Bronchial epithelial cell (primary cell): ENCODE results near the gene COL23A1. TPM values are rescaled to one million over a fixed set of nuclear protein-coding genes. Genes with fewer than 3 reads are reported as not detected.

Experiments used
- DNase-seq: peaks from one replicate; pipeline ENCODE4 v3.0.0-alpha.2; 2010; ENCODE audit warnings: low read depth
- FAIRE-seq: peaks from 2 replicates; lab custom pipeline; 2011; peaks lifted over from hg19 to GRCh38; lab: Jason Lieb, UNC
- H3K27me3 ChIP-seq: 2 replicates; pipeline ENCODE4 v1.5.1; 2011; ENCODE audit warnings: low read length; ENCODE audit not compliant: control insufficient read depth, insufficient read depth
- H3K36me3 ChIP-seq: 2 replicates; pipeline ENCODE4 v1.5.1; 2011; ENCODE audit warnings: low read length; ENCODE audit not compliant: control insufficient read depth, insufficient read depth
- H3K4me3 ChIP-seq: 2 replicates; pipeline ENCODE4 v1.5.1; 2011; ENCODE audit warnings: mild to moderate bottlenecking, low read depth, low read length, control low read depth
- total RNA-seq: library from RNA; depleted of rRNA; stranded (reverse); fragments of >200 nt; gene quantifications from 2 replicates; pipeline ENCODE4 v1.2.1, GENCODE V29; 2014
- TF ChIP-seq, protein P1 (sequence below): IDR thresholded peaks from 2 replicates; pipeline ENCODE4 v1.5.1; 2011; ENCODE audit warnings: mild to moderate bottlenecking, moderate library complexity, low read length, control low read depth, inconsistent platforms; ENCODE audit not compliant: insufficient read depth, severe bottlenecking

COL23A1 gene
- total RNA-seq, 1 donor from 2014 or later: 0.26 TPM

DNA sequence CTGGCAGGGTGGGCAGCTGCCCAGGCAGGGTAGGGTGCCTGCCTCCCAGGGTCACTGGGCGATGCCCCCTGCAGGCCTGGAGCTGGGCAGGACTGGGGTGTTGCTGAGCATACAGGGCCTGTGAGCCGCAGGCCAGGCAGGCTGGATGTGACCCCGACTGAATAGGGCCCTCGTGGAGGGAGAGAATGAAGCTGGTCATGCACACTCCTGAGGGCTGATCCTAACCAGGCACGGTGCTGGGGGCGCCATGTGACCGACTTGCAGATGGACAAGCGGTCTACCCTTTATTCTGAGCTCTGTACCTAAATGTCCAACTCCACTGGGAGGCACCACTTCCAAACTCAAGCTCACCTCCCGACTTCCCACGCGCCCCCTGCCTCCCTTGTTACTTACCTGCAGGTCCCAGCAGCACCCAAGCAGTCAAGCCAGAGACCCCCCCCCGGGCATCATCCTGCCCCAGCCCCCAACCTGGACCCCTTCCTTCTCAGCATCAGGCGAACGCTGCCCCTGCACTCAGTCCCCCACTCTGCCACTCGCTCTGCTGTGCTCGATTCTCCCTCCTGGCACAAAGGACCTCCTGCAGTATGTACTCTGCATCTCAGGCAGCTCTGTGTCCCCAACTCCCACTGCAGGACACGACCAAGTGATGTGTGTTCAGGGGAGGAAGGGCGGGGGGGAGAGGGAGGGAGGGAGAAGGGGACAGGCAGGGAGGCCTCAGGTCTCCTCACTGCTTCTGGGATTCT, 280.8 kb downstream of the COL23A1 start:
- no peak for FAIRE-seq
- no peak overlapping the region for H3K4me3 ChIP-seq
- no peaks in the 10 kb centered on the region for H3K36me3 ChIP-seq
- no peaks in the 10 kb centered on the region for H3K27me3 ChIP-seq
- TF ChIP-seq, protein P1, sequence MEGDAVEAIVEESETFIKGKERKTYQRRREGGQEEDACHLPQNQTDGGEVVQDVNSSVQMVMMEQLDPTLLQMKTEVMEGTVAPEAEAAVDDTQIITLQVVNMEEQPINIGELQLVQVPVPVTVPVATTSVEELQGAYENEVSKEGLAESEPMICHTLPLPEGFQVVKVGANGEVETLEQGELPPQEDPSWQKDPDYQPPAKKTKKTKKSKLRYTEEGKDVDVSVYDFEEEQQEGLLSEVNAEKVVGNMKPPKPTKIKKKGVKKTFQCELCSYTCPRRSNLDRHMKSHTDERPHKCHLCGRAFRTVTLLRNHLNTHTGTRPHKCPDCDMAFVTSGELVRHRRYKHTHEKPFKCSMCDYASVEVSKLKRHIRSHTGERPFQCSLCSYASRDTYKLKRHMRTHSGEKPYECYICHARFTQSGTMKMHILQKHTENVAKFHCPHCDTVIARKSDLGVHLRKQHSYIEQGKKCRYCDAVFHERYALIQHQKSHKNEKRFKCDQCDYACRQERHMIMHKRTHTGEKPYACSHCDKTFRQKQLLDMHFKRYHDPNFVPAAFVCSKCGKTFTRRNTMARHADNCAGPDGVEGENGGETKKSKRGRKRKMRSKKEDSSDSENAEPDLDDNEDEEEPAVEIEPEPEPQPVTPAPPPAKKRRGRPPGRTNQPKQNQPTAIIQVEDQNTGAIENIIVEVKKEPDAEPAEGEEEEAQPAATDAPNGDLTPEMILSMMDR: no peak
- DNase-seq: no peak

DNA sequence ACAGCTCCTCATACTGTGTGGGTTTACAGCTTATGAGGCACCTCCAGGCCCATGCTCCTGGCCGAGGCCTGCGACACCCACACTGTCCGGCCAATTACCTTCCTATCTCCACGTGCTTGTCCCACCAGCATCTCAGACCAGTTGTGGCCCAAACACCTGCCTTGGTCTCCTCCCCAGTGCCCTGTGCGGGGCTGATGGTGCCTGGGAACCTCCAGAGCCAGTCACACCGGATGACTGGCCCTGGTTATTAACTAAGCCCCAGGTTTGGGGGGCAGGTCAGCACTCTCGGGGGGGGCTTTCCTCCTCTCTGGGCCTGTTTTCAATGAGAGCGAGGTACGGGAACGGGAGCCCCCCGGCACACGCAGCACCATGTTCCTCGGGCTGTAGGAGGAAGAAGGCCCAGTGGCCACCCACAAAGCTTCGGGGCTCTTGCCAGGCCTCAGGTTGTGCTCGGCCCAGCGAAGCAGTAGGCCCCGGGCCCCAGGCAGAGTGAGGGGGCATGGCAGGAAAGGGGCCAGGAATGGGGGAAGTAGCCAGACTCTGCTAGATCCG, 281.6 kb downstream of the COL23A1 start:
- Histone ChIP-seq H3K4me3 (no peak overlapping the region), H3K27me3 (no peaks in the 10 kb centered on the region), H3K36me3 (no peaks in the 10 kb centered on the region)
- TF ChIP-seq, protein P1: no peak
- DNase-seq (no peak), FAIRE-seq (peak; percentile 62)

DNA sequence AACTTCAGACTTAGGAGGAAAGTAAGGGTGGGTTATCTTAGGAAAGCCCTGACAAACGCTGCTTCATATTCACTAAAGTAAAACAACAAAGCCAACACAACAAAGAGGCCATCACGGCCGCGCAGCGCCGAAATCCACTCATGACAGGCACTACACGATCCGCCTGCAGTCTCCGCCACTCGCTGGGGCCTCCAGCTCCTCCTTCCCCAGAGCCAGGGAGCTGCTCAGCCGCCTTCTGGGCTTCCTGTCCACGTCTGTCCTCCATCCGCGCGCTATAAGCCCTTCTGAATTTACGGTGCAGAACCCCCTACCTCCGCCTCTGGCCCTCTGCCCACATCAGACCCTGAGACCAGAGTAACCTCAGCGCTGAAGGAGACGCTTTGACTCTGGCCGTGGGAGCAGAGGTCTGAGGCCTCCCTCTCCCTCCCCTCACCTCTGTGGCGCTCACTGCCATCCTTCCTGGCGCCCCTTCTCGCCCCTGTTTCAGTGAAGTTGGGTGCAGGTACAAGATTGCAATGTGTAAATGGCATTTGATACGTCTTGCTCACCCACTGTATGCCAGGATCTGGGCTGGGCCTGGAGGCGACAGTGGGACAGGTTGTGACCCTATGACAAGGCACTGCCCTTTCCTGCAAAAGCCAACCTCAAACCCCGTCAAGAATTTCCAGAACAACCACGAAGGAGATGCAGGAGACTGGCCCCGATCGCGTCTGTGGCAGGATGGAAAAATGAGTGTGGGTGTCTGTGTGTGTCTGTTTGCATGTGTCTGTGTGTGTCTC, 282.7 kb downstream of the COL23A1 start:
- no peak for FAIRE-seq
- Histone ChIP-seq H3K27me3 (no peaks in the 10 kb centered on the region), H3K36me3 (no peaks in the 10 kb centered on the region), H3K4me3 (no peak overlapping the region)
- no peak for DNase-seq
- TF ChIP-seq, protein P1: no peak

DNA sequence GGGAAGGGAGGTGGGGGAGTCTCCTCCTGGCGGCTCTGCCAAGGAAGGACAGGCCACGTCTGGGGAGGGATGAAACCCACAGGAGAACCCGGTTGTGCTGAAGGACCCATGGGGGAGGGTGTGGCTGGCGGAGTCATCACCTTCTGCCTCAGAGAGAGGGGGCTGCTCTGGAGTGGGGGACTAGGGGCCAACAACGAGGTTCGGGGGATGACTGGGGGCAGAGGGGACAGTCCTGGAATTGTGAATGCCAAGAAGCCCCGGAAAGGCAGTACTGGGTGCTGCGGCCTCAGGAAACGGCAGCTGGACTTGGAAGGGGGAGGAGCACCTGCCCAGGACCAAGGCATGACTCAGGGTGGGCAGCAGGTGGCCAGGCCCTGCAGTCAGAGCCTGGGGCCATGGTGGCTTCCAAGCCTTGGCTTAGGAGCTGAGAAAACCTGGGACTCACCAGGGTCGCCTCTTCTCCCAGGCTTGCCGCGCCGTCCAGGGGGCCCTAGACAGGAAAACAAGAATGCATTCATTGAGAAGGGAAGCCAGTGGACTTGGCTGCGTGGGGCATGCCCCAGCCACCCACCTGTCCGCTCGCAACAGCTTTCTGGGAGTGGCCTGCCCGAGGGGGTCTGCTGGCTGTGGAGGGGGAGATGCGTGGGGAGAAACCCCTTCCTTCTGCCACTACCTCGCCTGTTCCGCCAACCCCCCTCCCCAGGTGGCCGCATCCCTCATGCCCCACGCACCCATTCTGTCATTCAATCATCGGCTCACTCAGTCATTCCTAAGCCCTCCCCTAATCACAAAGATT, 283.6 kb downstream of the COL23A1 start:
- H3K27me3 ChIP-seq: no peaks in the 10 kb centered on the region

DNA sequence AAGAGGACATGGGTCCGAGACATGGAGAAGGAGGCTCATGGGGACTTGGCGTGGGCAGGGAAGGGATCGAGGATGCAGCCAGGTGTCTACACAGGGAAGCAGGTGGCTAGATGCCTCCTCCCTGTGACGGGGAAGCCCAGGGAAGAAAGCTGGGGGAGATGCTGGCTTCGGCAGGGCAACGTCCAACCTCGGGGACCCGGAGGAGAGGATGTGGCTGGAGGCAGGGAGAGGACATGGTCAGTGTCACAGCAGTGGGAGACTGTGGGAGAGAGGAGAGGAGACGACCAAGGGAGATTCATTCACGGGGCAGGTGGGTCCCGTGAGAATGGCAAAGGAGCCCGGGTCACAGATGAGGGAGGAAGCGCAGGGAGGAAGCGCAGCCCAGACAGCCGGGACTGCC, 284.4 kb downstream of the COL23A1 start:
- H3K27me3 ChIP-seq: no peaks in the 10 kb centered on the region
- TF ChIP-seq, protein P1: no peak
- no peak for DNase-seq

More for the DNA sequence above, 283.6 kb downstream of the COL23A1 start:
- no peak overlapping the region for H3K4me3 ChIP-seq
- TF ChIP-seq, protein P1: no peak
- H3K36me3 ChIP-seq: no peaks in the 10 kb centered on the region
- FAIRE-seq: no peak
- no peak for DNase-seq

More for the DNA sequence above, 284.4 kb downstream of the COL23A1 start:
- no peak for FAIRE-seq
- Histone ChIP-seq H3K36me3 (no peaks in the 10 kb centered on the region), H3K4me3 (no peak overlapping the region)
